ENCODE results near the gene C1QL1.
A peak's percentile ranks its signal among the peaks of the same experiment; 100 is the strongest.

C1QL1 gene

DNA sequence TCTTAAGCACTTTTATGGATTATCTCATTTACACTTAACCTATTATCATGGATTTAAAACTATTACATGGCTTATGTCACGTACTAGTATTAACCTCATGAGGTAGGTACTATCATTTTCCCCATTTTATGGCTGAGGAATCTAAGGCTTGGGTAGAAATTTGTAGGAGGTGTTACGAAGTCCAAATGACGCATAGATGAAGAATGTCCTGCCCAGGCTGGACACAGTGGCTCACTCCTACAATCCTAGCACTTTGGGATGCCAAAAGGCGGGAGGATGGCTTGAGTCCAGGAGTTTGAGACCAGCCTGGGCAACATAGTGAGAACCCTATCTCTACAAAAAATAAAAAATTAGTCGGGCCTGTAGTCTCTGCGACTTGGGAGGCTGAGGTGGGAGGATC, 4.8 kb upstream of the C1QL1 start:
- DNase-seq (no peak), ATAC-seq (ENCODE audit: insufficient read depth, low read depth) (no peak)
- Histone ChIP-seq H2AFZ (ENCODE audit: low read depth, low read length) (no peak overlapping the region), H3K27ac (ENCODE audit: low read length) (no peak overlapping the region), H3K9me3 (ENCODE audit: insufficient read depth, low read length, severe bottlenecking) (no peaks in the 10 kb centered on the region), H4K20me1 (ENCODE audit: insufficient read depth, low read length) (0 out of 2 replicates have a peak, but pooled peaks cover 3% of the 10 kb centered on the region), H3K36me3 (ENCODE audit: insufficient read depth, low read length) (no peaks in the 10 kb centered on the region), H3K4me1 (ENCODE audit: insufficient read depth, low read length) (peaks cover 9% of the 10 kb centered on the region), H3K9ac (ENCODE audit: low read depth, low read length) (no peak overlapping the region), H3K27me3 (ENCODE audit: insufficient read depth, low read length, poor library complexity) (peaks cover 50% of the 10 kb centered on the region), H3K4me2 (ENCODE audit: insufficient read depth, low read length) (no peak overlapping the region), H3K4me3 (ENCODE audit: low read depth in 1 of 2, low read length in 2 of 2) (no peak overlapping the region), H3K79me2 (ENCODE audit: insufficient read depth, low read length) (no peaks in the 10 kb centered on the region)
- TF ChIP-seq EZH2 (IDR thresholded peaks at IDR 0.05; ENCODE audit: borderline replicate concordance, low read depth, low read length, severe bottlenecking): no peak
- TF ChIP-seq, protein P1, sequence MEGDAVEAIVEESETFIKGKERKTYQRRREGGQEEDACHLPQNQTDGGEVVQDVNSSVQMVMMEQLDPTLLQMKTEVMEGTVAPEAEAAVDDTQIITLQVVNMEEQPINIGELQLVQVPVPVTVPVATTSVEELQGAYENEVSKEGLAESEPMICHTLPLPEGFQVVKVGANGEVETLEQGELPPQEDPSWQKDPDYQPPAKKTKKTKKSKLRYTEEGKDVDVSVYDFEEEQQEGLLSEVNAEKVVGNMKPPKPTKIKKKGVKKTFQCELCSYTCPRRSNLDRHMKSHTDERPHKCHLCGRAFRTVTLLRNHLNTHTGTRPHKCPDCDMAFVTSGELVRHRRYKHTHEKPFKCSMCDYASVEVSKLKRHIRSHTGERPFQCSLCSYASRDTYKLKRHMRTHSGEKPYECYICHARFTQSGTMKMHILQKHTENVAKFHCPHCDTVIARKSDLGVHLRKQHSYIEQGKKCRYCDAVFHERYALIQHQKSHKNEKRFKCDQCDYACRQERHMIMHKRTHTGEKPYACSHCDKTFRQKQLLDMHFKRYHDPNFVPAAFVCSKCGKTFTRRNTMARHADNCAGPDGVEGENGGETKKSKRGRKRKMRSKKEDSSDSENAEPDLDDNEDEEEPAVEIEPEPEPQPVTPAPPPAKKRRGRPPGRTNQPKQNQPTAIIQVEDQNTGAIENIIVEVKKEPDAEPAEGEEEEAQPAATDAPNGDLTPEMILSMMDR (IDR thresholded peaks at IDR 0.05; ENCODE audit: borderline replicate concordance, extremely low read depth, low read length, poor library complexity, severe bottlenecking): no peak

DNA sequence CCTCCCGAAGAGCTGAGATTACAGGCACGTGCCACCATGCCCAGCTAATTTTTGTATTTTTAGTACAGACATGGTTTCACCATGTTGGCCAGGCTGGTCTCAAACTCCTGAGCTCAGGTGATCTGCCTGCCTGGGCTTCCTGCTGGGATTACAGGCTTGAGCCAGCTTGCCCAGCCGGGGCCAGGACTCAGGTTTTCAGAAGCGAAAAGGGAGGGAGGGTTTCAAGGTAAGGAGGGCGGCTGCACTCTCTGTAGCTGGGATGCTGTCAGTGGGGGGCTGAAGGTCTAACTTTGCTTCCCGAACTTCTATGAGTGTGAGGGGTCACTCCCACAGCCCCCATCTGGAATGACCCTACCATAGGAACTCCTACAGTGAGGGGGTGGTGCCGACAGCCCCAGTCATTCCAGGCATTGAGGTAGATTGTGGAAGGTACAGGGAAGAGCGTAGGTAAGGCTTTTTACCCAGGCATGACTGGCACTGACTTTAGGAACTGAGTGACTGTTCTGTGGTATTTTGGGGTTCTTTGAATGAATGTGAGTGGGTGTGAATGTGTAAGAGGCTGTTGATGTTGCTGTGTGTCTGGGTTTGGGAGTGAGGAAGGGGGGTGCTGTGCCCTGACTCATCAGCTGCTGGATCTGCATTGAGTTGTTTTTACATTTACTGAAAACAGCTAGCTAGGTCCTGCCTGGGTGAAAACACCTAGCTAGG, 3.8 kb upstream of the C1QL1 start:
- Histone ChIP-seq H3K9ac (ENCODE audit: low read depth, low read length) (no peak overlapping the region), H3K4me1 (ENCODE audit: insufficient read depth, low read length) (peaks cover 9% of the 10 kb centered on the region), H3K4me3 (ENCODE audit: low read depth in 1 of 2, low read length in 2 of 2) (no peak overlapping the region), H3K27ac (ENCODE audit: low read length) (no peak overlapping the region), H3K4me2 (ENCODE audit: insufficient read depth, low read length) (no peak overlapping the region), H3K36me3 (ENCODE audit: insufficient read depth, low read length) (no peaks in the 10 kb centered on the region), H4K20me1 (ENCODE audit: insufficient read depth, low read length) (0 out of 2 replicates have a peak, but pooled peaks cover 3% of the 10 kb centered on the region), H3K9me3 (ENCODE audit: insufficient read depth, low read length, severe bottlenecking) (no peaks in the 10 kb centered on the region), H2AFZ (ENCODE audit: low read depth, low read length) (no peak overlapping the region), H3K27me3 (ENCODE audit: insufficient read depth, low read length, poor library complexity) (peaks cover 48% of the 10 kb centered on the region), H3K79me2 (ENCODE audit: insufficient read depth, low read length) (no peaks in the 10 kb centered on the region)
- ATAC-seq (ENCODE audit: insufficient read depth, low read depth) (no peak), DNase-seq (no peak)
- no peak for TF ChIP-seq EZH2 (IDR thresholded peaks at IDR 0.05; ENCODE audit: borderline replicate concordance, low read depth, low read length, severe bottlenecking)
- TF ChIP-seq, protein P1 (IDR thresholded peaks at IDR 0.05; ENCODE audit: borderline replicate concordance, extremely low read depth, low read length, poor library complexity, severe bottlenecking): no peak

DNA sequence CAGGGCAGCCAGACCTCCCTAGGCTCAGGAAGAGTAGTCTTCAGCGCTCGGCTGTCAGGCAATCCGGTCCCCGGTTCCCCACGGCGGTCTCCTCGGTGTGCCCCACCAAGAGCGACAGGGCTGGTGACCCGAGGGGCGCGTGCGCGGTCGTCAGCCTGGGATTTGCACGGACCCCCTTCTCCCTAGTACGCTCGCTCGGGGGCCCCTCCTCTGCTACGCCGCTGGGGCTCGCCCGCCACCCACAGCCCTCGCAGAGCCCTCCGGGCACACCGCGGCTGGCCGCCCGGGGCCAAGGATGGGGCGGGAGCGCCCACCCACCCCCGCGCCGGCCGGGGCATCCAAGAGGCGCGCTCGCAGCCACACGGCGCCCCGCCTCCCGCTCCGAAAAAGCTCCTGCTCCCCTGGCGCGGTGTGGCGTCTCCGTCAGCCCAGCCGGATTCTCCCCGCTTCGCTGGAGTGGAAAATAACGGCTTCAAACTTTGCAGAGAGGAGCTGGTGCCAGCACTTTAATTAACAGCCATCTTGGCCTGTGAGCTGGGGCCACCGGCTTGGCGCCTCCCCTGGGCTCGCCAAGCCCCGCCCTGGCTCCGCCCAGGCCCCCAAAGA, 2.1 kb upstream of the C1QL1 start:
- Histone ChIP-seq H3K4me3 (ENCODE audit: low read depth in 1 of 2, low read length in 2 of 2) (no peak overlapping the region), H3K9ac (ENCODE audit: low read depth, low read length) (0 out of 2 replicates have a peak overlapping the region, but pooled peaks have one; percentile 6)
- peak; percentile 27 for DNase-seq

More for the DNA sequence above, 2.1 kb upstream of the C1QL1 start:
- peaks cover 9% of the 10 kb centered on the region for H3K4me1 ChIP-seq (ENCODE audit: insufficient read depth, low read length)
- H4K20me1 ChIP-seq (ENCODE audit: insufficient read depth, low read length): 0 out of 2 replicates have a peak, but pooled peaks cover 3% of the 10 kb centered on the region
- peak; percentile 53 for TF ChIP-seq EZH2 (IDR thresholded peaks at IDR 0.05; ENCODE audit: borderline replicate concordance, low read depth, low read length, severe bottlenecking)
- TF ChIP-seq, protein P1 (IDR thresholded peaks at IDR 0.05; ENCODE audit: borderline replicate concordance, extremely low read depth, low read length, poor library complexity, severe bottlenecking): no peak
- H3K27ac ChIP-seq (ENCODE audit: low read length): no peak overlapping the region
- no peaks in the 10 kb centered on the region for H3K79me2 ChIP-seq (ENCODE audit: insufficient read depth, low read length)
- H3K36me3 ChIP-seq (ENCODE audit: insufficient read depth, low read length): no peaks in the 10 kb centered on the region
- ATAC-seq (ENCODE audit: insufficient read depth, low read depth): peak; percentile 8; the same call in 1 of the 3 replicates
- peak overlapping the region; percentile 31; the same call in 1 of the 2 replicates for H3K4me2 ChIP-seq (ENCODE audit: insufficient read depth, low read length)
- no peaks in the 10 kb centered on the region for H3K9me3 ChIP-seq (ENCODE audit: insufficient read depth, low read length, severe bottlenecking)
- no peak overlapping the region for H2AFZ ChIP-seq (ENCODE audit: low read depth, low read length)
- peaks cover 41% of the 10 kb centered on the region for H3K27me3 ChIP-seq (ENCODE audit: insufficient read depth, low read length, poor library complexity)
